Hematopoietic multipotent progenitor cell treated with erythropoietin and hydrocortisone succinate and interleukin-3 and kit ligand, for 17 days (in vitro differentiated cells): ENCODE results near the gene POU6F2.
A peak's percentile ranks its signal among the peaks of the same experiment; 100 is the strongest.

Experiments used
- DNase-seq: peaks from one replicate; pipeline ENCODE4 v3.0.0-alpha.2; 2015; ENCODE audit warnings: low spot score

Gene POU6F2

GRCh38 chr7:39446546-39446945 is 468.8 kb downstream of the POU6F2 start:
- DNase-seq: no peak

GRCh38 chr7:39451901-39452300 is 474.2 kb downstream of the POU6F2 start:
- DNase-seq: no peak

- peak; percentile 57 for DNase-seq
Measured at GRCh38 chr7:39453743-39454355, 476.1 kb downstream of the POU6F2 start.

- DNase-seq: no peak
Measured at GRCh38 chr7:39458061-39458745, 480.5 kb downstream of the POU6F2 start.

GRCh38 chr7:39459636-39460035 is 481.9 kb downstream of the POU6F2 start:
- no peak for DNase-seq

GRCh38 chr7:39460486-39460885 is 482.8 kb downstream of the POU6F2 start:
- no peak for DNase-seq

GRCh38 chr7:39461263-39461820 is 483.6 kb downstream of the POU6F2 start:
- no peak for DNase-seq

GRCh38 chr7:39463252-39463651 is 485.5 kb downstream of the POU6F2 start:
- DNase-seq: no peak

- no peak for DNase-seq
Measured at GRCh38 chr7:39464350-39465054, 486.8 kb downstream of the POU6F2 start.

GRCh38 chr7:39465055-39465929 is 487.6 kb downstream of the POU6F2 start:
- peak; percentile 9 for DNase-seq

GRCh38 chr7:39468261-39468660 is 490.6 kb downstream of the POU6F2 start:
- no peak for DNase-seq

GRCh38 chr7:39468808-39469374 is 491.2 kb downstream of the POU6F2 start:
- DNase-seq: no peak

GRCh38 chr7:39480901-39481300 is 503.2 kb downstream of the POU6F2 start:
- DNase-seq: no peak

GRCh38 chr7:39488467-39489393 is 511.0 kb downstream of the POU6F2 start:
- DNase-seq: no peak

- DNase-seq: no peak
Measured at GRCh38 chr7:39490296-39490695, 512.6 kb downstream of the POU6F2 start.

- DNase-seq: no peak
Measured at GRCh38 chr7:39493934-39494333, 516.2 kb downstream of the POU6F2 start.

- no peak for DNase-seq
Measured at GRCh38 chr7:39501358-39501757, 523.6 kb downstream of the POU6F2 start.

- peak; percentile 17 for DNase-seq
Measured at GRCh38 chr7:39504963-39505362, 527.3 kb downstream of the POU6F2 start.

GRCh38 chr7:39507866-39508551 is 530.3 kb downstream of the POU6F2 start:
- DNase-seq: no peak

GRCh38 chr7:39509436-39509835 is 531.7 kb downstream of the POU6F2 start:
- DNase-seq: no peak
